Uterus (tissue), 2 donors: ENCODE results near the gene FOXN3.

ENCODE experiments used
- POLR2A ChIP-seq, 2 donors: fragments of 450-650 bp; IDR thresholded peaks; one replicate each; pipeline ENCODE4 v1.6.1; 2016; ENCODE audit warnings: antibody characterized with exemption in 2 of 2, mild to moderate bottlenecking in 1 of 2, moderate library complexity in 1 of 2
- TF ChIP-seq, protein P1 (sequence below), 4 experiments: fragments of 200-600 bp in 2 of 4; fragments of 450-650 bp in 2 of 4; sonication (generic) in 2 of 4; IDR thresholded peaks; one replicate each; pipeline ENCODE4 v1.5.1; 2016 to 2019; ENCODE audit warnings: antibody characterized with exemption in 4 of 4, mild to moderate bottlenecking in 2 of 4, moderate library complexity in 1 of 4

- TF ChIP-seq, protein P1, sequence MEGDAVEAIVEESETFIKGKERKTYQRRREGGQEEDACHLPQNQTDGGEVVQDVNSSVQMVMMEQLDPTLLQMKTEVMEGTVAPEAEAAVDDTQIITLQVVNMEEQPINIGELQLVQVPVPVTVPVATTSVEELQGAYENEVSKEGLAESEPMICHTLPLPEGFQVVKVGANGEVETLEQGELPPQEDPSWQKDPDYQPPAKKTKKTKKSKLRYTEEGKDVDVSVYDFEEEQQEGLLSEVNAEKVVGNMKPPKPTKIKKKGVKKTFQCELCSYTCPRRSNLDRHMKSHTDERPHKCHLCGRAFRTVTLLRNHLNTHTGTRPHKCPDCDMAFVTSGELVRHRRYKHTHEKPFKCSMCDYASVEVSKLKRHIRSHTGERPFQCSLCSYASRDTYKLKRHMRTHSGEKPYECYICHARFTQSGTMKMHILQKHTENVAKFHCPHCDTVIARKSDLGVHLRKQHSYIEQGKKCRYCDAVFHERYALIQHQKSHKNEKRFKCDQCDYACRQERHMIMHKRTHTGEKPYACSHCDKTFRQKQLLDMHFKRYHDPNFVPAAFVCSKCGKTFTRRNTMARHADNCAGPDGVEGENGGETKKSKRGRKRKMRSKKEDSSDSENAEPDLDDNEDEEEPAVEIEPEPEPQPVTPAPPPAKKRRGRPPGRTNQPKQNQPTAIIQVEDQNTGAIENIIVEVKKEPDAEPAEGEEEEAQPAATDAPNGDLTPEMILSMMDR (IDR thresholded peaks at IDR 0.05) = no peak
- no peak for TF ChIP-seq POLR2A (IDR thresholded peaks at IDR 0.05)
Measured at GRCh38 chr14:89264196-89264800, 152.7 kb downstream of the FOXN3 start.
